Sigmoid colon (tissue), 7 donors: Measurements from ENCODE around the gene TIMM22. TPM values are rescaled to one million over a fixed set of nuclear protein-coding genes. Genes with fewer than 3 reads are reported as not detected.

Experiments used
- DNase-seq: peaks from one replicate; pipeline ENCODE4 v3.0.0-alpha.2; 2019
- H3K27ac ChIP-seq, 4 donors: fragments of 200-600 bp; sonication (generic); one replicate each; pipeline ENCODE4 v1.5.1; 2016 to 2019; ENCODE audit warnings: mild to moderate bottlenecking in 1 of 4
- H3K27me3 ChIP-seq, 3 donors: fragments of 200-600 bp; sonication (generic); one replicate each; pipeline ENCODE4 v1.5.1; 2019; ENCODE audit warnings: mild to moderate bottlenecking in 1 of 3
- H3K36me3 ChIP-seq, 4 donors: fragments of 200-600 bp; sonication (generic); one replicate each; pipeline ENCODE4 v1.5.1; 2016 to 2019
- H3K4me1 ChIP-seq, 4 donors: fragments of 200-600 bp; sonication (generic); one replicate each; pipeline ENCODE4 v1.5.1; 2017 to 2019
- H3K4me3 ChIP-seq, 4 donors: fragments of 200-600 bp; sonication (generic); one replicate each; pipeline ENCODE4 v1.5.1; 2017 to 2019; ENCODE audit warnings: mild to moderate bottlenecking in 2 of 4, moderate library complexity in 1 of 4
- H3K9me3 ChIP-seq, 4 donors: fragments of 200-600 bp in 3 of 4; sonication (generic) in 3 of 4; one replicate each; pipeline versions ENCODE4 v1.5.1 to v1.6.1; 2013 to 2019
- CTCF ChIP-seq, 4 experiments: fragments of 450-650 bp in 3 of 4; fragments of 200-600 bp in 1 of 4; IDR thresholded peaks; one replicate each; pipeline ENCODE4 v1.5.1; 2016 to 2019; ENCODE audit warnings: antibody characterized with exemption in 4 of 4, mild to moderate bottlenecking in 3 of 4, moderate library complexity in 2 of 4
- EP300 ChIP-seq, 4 donors: sonication (generic); formaldehyde crosslinking; IDR thresholded peaks; one replicate each; pipeline ENCODE4 v1.6.1; 2017; ENCODE audit warnings: antibody characterized with exemption in 4 of 4
- POLR2A ChIP-seq, 2 donors: fragments of 450-650 bp; IDR thresholded peaks; one replicate each; pipeline ENCODE4 v1.6.1; 2016; ENCODE audit warnings: antibody characterized with exemption in 2 of 2, mild to moderate bottlenecking in 2 of 2, moderate library complexity in 2 of 2
- POLR2AphosphoS5 ChIP-seq, 4 donors: sonication (generic); formaldehyde crosslinking; IDR thresholded peaks; one replicate each; pipeline ENCODE4 v1.6.1; 2017; ENCODE audit warnings: antibody characterized with exemption in 4 of 4
- WGBS, 2 donors: extraction: QIAGEN DNeasy Blood & Tissue Kit; methylation state at CpG; one replicate each; pipeline ENCODE4 v1.1.7; 2013; 5-methylcytosine and 5-hydroxymethylcytosine counted together
- intact Hi-C: fragments of 100-400 bp; cut with DNase I; formaldehyde crosslinking; loops from one replicate; pipeline ENCODE4 v1.15.1; 2023
- polyA plus RNA-seq, 3 donors: library from polyadenylated mRNA; stranded (reverse); fragments of 200-250 nt; gene quantifications; one replicate each; pipeline ENCODE4 v1.2.3, GENCODE V29; 2013
- total RNA-seq, 4 donors: library from RNA; depleted of rRNA; stranded (reverse); fragments of >200 nt; gene quantifications; one replicate each; pipeline ENCODE4 v1.1.0, GENCODE V29; 2016
- donor health status: healthy with polysubstance abuse.
- donor health status: Bipolar disorder and iron deficiency.
- donor health status: healthy.

TIMM22 gene
- total and polyA plus RNA-seq, 7 donors = 6.0 to 13.6 (median 9.2) TPM

- Histone ChIP-seq H3K27ac (peak overlapping the region in 3 of 4 donors; percentile 80 to 93 (median 92)), H3K4me1 (peaks cover 0 to 77% (median 62%) of the 10 kb centered on the region in 4 donors), H3K9me3 (no peaks in the 10 kb centered on the region), H3K36me3 (no peaks in the 10 kb centered on the region), H3K27me3 (no peaks in the 10 kb centered on the region), H3K4me3 (no peak overlapping the region)
- DNase-seq = no peak
- WGBS, 2 donors = 65 to 83% methylated on average over 14 of the region's 14 CpGs
- TF ChIP-seq POLR2A (IDR thresholded peaks at IDR 0.05) (no peak), EP300 (IDR thresholded peaks at IDR 0.05) (no peak), POLR2AphosphoS5 (IDR thresholded peaks at IDR 0.05) (no peak), CTCF (IDR thresholded peaks at IDR 0.05) (no peak)
- intact Hi-C loops = no loop called here
Measured at GRCh38 chr17:964876-965275, 32.1 kb upstream of the TIMM22 start.

GRCh38 chr17:965311-965989 lies 31.5 kb upstream of the TIMM22 start:
- H3K4me1 ChIP-seq = peaks cover 0 to 81% (median 65%) of the 10 kb centered on the region in 4 donors
- no peak for DNase-seq

GRCh38 chr17:967122-967521 lies 29.8 kb upstream of the TIMM22 start:
- Histone ChIP-seq H3K27me3 (no peaks in the 10 kb centered on the region), H3K4me1 (peaks cover 0 to 85% (median 77%) of the 10 kb centered on the region in 4 donors), H3K9me3 (no peaks in the 10 kb centered on the region), H3K27ac (peak overlapping the region in 3 of 4 donors; percentile 80 to 93 (median 92)), H3K4me3 (no peak overlapping the region), H3K36me3 (no peaks in the 10 kb centered on the region)
- TF ChIP-seq POLR2AphosphoS5 (IDR thresholded peaks at IDR 0.05) = no peak
- no peak for TF ChIP-seq POLR2A (IDR thresholded peaks at IDR 0.05)
- TF ChIP-seq CTCF (IDR thresholded peaks at IDR 0.05) = no peak
- no peak for TF ChIP-seq EP300 (IDR thresholded peaks at IDR 0.05)
- intact Hi-C loops = no loop called here
- no peak for DNase-seq
- 90 to 94% methylated on average over 9 of the region's 9 CpGs for WGBS, 2 donors

More at GRCh38 chr17:965311-965989, 31.5 kb upstream of the TIMM22 start:
- peak overlapping the region in 3 of 4 donors; percentile 80 to 93 (median 92) for H3K27ac ChIP-seq
- WGBS, 2 donors = 65 to 70% methylated on average over 12 of the region's 12 CpGs
- H3K36me3 ChIP-seq = no peaks in the 10 kb centered on the region
- intact Hi-C loops = no loop called here
- TF ChIP-seq CTCF (IDR thresholded peaks at IDR 0.05) = no peak
- TF ChIP-seq POLR2AphosphoS5 (IDR thresholded peaks at IDR 0.05) = no peak
- no peak for TF ChIP-seq EP300 (IDR thresholded peaks at IDR 0.05)
- no peak for TF ChIP-seq POLR2A (IDR thresholded peaks at IDR 0.05)
- no peaks in the 10 kb centered on the region for H3K9me3 ChIP-seq
- H3K4me3 ChIP-seq = no peak overlapping the region
- no peaks in the 10 kb centered on the region for H3K27me3 ChIP-seq

GRCh38 chr17:968812-969730 lies 27.9 kb upstream of the TIMM22 start:
- Histone ChIP-seq H3K4me1 (peaks cover 0 to 75% (median 62%) of the 10 kb centered on the region in 4 donors), H3K9me3 (no peaks in the 10 kb centered on the region), H3K27ac (peak overlapping the region; percentile 63 to 93 (median 86)), H3K27me3 (no peaks in the 10 kb centered on the region), H3K4me3 (peak overlapping the region; percentile 4 to 45 (median 34)), H3K36me3 (no peaks in the 10 kb centered on the region)
- no peak for DNase-seq
- no peak for TF ChIP-seq EP300 (IDR thresholded peaks at IDR 0.05)
- TF ChIP-seq POLR2A (IDR thresholded peaks at IDR 0.05) = no peak
- TF ChIP-seq POLR2AphosphoS5 (IDR thresholded peaks at IDR 0.05) = no peak
- TF ChIP-seq CTCF (IDR thresholded peaks at IDR 0.05) = no peak
- intact Hi-C loops = no loop called here
- 37 to 62% methylated on average over 24 of the region's 24 CpGs for whole genome bisulfite sequencing, 2 donors
